ENCODE results near the gene CD33.

DNA sequence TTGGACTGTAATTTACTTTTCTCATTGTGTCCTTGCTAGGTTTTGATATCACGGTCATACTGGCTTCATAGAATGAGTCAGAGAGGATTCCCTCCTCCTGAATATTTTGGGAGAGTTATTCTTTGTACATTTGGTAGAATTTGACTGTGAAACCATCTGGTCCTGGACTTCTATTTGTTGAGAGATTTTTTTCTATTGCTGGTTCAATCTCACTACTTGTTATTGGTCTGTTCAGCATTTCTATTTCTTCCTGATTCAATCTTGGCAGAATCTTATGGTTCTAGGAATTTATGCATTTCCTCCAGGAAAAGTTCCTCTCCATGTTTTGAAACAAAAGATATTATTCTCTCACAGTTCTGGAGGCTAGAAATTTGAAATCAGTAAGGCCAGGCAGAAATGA lies 4.9 kb upstream of the CD33 start:
- TF ChIP-seq, protein P1, sequence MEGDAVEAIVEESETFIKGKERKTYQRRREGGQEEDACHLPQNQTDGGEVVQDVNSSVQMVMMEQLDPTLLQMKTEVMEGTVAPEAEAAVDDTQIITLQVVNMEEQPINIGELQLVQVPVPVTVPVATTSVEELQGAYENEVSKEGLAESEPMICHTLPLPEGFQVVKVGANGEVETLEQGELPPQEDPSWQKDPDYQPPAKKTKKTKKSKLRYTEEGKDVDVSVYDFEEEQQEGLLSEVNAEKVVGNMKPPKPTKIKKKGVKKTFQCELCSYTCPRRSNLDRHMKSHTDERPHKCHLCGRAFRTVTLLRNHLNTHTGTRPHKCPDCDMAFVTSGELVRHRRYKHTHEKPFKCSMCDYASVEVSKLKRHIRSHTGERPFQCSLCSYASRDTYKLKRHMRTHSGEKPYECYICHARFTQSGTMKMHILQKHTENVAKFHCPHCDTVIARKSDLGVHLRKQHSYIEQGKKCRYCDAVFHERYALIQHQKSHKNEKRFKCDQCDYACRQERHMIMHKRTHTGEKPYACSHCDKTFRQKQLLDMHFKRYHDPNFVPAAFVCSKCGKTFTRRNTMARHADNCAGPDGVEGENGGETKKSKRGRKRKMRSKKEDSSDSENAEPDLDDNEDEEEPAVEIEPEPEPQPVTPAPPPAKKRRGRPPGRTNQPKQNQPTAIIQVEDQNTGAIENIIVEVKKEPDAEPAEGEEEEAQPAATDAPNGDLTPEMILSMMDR (conservative IDR thresholded peaks at IDR 0.05 in 1 of 2, IDR thresholded peaks at IDR 0.05 in 1 of 2; ENCODE audit: low read depth in 1 of 2, low read length in 2 of 2), result no peak
- TF ChIP-seq EZH2 (IDR thresholded peaks at IDR 0.05; ENCODE audit: low read length, missing control alignments), result no peak

Measured in fibroblast of lung (primary cell).